ENCODE measurements around the gene SMYD3. TPM values are rescaled to one million over a fixed set of nuclear protein-coding genes. Genes with fewer than 3 reads are reported as not detected.

SMYD3 gene
- total RNA-seq, 1 donor from 2014 or later = 31.9 TPM

DNA sequence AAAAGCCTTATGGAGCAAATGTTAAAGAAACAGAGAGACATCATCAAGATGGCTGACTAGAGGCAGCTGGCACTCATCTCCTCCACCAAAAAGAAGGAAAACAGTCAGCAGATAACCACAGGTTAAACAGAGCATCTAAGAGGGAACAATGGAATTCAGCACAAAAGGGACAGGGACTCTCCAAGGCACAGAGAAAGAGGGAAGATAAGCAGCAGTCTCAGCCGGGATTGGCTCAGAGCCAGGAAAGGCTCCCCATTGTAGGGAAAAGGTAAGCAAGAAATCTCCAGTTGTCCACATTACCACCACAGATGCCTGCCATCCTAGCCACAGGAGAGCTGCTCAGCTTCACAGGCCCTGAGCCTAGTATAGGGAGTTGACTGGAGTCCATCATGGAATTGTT lies 605.5 kb downstream of the SMYD3 start:
- no peak overlapping the region for H3K27ac Mint-ChIP-seq
- H3K9me3 Mint-ChIP-seq (ENCODE audit: low read depth) = no peaks in the 10 kb centered on the region
- H3K36me3 Mint-ChIP-seq (ENCODE audit: insufficient read depth) = peaks cover 3% of the 10 kb centered on the region
- TF ChIP-seq, protein P1, sequence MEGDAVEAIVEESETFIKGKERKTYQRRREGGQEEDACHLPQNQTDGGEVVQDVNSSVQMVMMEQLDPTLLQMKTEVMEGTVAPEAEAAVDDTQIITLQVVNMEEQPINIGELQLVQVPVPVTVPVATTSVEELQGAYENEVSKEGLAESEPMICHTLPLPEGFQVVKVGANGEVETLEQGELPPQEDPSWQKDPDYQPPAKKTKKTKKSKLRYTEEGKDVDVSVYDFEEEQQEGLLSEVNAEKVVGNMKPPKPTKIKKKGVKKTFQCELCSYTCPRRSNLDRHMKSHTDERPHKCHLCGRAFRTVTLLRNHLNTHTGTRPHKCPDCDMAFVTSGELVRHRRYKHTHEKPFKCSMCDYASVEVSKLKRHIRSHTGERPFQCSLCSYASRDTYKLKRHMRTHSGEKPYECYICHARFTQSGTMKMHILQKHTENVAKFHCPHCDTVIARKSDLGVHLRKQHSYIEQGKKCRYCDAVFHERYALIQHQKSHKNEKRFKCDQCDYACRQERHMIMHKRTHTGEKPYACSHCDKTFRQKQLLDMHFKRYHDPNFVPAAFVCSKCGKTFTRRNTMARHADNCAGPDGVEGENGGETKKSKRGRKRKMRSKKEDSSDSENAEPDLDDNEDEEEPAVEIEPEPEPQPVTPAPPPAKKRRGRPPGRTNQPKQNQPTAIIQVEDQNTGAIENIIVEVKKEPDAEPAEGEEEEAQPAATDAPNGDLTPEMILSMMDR (IDR thresholded peaks at IDR 0.05; ENCODE audit: unreplicated experiment) = no peak
- H3K27me3 Mint-ChIP-seq = no peaks in the 10 kb centered on the region
- DNase-seq (ENCODE audit: low spot score, unreplicated experiment) = no peak
- H3K4me1 Mint-ChIP-seq (ENCODE audit: low read depth) = peaks cover 3% of the 10 kb centered on the region
- H3K4me3 Mint-ChIP-seq (ENCODE audit: low read depth) = no peak overlapping the region

DNA sequence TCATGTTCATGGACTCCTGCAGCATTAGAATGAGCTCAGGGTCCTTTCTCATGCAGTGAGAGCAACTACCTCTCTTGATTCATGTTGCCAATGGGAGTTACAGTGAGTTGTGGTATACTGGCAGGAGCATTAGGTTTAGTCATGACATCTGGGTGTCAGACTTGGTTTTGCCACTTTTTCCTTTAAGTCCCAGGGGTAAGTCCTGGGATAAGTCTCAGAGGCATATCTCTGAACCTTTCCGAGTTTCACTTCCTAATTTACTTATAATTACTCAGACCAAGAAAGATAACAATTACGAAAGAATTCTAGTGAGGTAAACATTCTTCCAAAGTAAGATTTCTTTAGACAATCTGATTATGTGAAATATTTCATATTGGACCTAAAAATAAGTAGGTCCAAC lies 606.0 kb downstream of the SMYD3 start:
- H3K27me3 Mint-ChIP-seq = no peaks in the 10 kb centered on the region
- no peak overlapping the region for H3K27ac Mint-ChIP-seq
- H3K4me1 Mint-ChIP-seq (ENCODE audit: low read depth) = peaks cover 3% of the 10 kb centered on the region
- H3K9me3 Mint-ChIP-seq (ENCODE audit: low read depth) = no peaks in the 10 kb centered on the region
- DNase-seq (ENCODE audit: low spot score, unreplicated experiment) = no peak
- no peak overlapping the region for H3K4me3 Mint-ChIP-seq (ENCODE audit: low read depth)
- TF ChIP-seq, protein P1 (IDR thresholded peaks at IDR 0.05; ENCODE audit: unreplicated experiment) = no peak
- peaks cover 3% of the 10 kb centered on the region for H3K36me3 Mint-ChIP-seq (ENCODE audit: insufficient read depth)

DNA sequence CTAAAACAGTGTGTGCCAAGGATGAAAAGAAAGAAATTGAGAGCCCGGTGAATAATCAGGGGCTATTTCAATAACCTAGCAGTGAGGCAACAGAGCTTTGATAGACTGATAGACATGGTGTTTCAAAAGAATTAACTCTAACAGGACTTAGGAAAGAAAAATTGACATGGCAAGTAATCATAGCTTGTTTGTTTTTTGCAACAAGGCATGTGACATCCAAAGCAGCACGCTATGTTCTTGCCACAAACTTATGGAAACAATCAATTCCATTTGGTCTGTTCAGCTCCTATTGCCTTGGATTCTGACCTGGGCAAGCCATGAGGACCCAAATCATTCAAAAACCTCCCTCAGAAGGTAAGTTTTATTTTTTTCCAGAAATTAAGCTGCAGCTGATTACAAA lies 608.5 kb downstream of the SMYD3 start:
- no peak overlapping the region for H3K4me3 Mint-ChIP-seq (ENCODE audit: low read depth)
- TF ChIP-seq, protein P1 (IDR thresholded peaks at IDR 0.05; ENCODE audit: unreplicated experiment) = no peak
- H3K27me3 Mint-ChIP-seq = no peaks in the 10 kb centered on the region
- H3K27ac Mint-ChIP-seq = no peak overlapping the region
- peaks cover 2% of the 10 kb centered on the region for H3K36me3 Mint-ChIP-seq (ENCODE audit: insufficient read depth)
- no peaks in the 10 kb centered on the region for H3K4me1 Mint-ChIP-seq (ENCODE audit: low read depth)
- peaks cover 2% of the 10 kb centered on the region for H3K9me3 Mint-ChIP-seq (ENCODE audit: low read depth)
- DNase-seq (ENCODE audit: low spot score, unreplicated experiment) = no peak

- no peak overlapping the region for H3K27ac Mint-ChIP-seq
- H3K36me3 Mint-ChIP-seq (ENCODE audit: insufficient read depth) = peaks cover 6% of the 10 kb centered on the region
- H3K4me1 Mint-ChIP-seq (ENCODE audit: low read depth) = no peaks in the 10 kb centered on the region
- no peak overlapping the region for H3K4me3 Mint-ChIP-seq (ENCODE audit: low read depth)
- no peak for DNase-seq (ENCODE audit: low spot score, unreplicated experiment)
- H3K9me3 Mint-ChIP-seq (ENCODE audit: low read depth) = peaks cover 10% of the 10 kb centered on the region
- TF ChIP-seq, protein P1 (IDR thresholded peaks at IDR 0.05; ENCODE audit: unreplicated experiment) = no peak
- H3K27me3 Mint-ChIP-seq = no peaks in the 10 kb centered on the region
Measured at GRCh38 chr1:245896258-245896657, 610.8 kb downstream of the SMYD3 start.

DNA sequence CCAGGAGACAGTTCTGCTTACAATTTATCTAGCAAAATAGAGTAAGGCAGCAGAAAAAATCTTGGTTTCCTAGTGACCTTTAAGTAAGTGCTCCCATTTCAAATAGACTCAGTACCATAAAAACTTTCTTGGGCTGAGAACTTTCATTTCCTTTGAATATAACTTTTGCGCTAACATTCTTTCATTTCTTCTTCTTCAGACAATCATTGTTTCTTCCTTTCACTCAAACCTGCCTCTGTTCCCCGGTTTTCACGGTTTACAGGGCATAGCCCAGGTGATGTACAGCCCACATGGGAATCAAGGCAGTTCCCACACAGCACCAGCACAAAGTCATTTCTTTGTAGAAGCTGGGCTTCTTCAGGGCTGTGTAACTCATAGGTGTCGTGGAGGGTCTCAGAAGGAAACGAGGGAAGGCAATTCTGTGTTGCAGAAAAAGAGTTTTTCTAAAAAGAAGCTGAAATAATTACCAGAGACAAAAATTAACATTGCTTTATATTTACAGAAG lies 611.6 kb downstream of the SMYD3 start:
- H3K36me3 Mint-ChIP-seq (ENCODE audit: insufficient read depth) = peaks cover 7% of the 10 kb centered on the region
- H3K4me3 Mint-ChIP-seq (ENCODE audit: low read depth) = no peak overlapping the region
- DNase-seq (ENCODE audit: low spot score, unreplicated experiment) = no peak
- H3K9me3 Mint-ChIP-seq (ENCODE audit: low read depth) = peaks cover 14% of the 10 kb centered on the region
- H3K27me3 Mint-ChIP-seq = no peaks in the 10 kb centered on the region
- TF ChIP-seq, protein P1 (IDR thresholded peaks at IDR 0.05; ENCODE audit: unreplicated experiment) = no peak
- H3K4me1 Mint-ChIP-seq (ENCODE audit: low read depth) = no peaks in the 10 kb centered on the region
- H3K27ac Mint-ChIP-seq = peak overlapping the region; percentile 78

All from progenitor cell of endocrine pancreas (in vitro differentiated cells).